ENCODE measurements around the gene TRIM47. TPM values are rescaled to one million over a fixed set of nuclear protein-coding genes. Genes with fewer than 3 reads are reported as not detected.

TRIM47 gene
- total RNA-seq, 1 donor from 2014 or later: 22.5 TPM

GRCh38 chr17:75901727-75902126 is 23.3 kb upstream of the TRIM47 start:
- peaks cover 9% of the 10 kb centered on the region for H3K4me1 Mint-ChIP-seq (ENCODE audit: low read depth)
- peaks cover 37% of the 10 kb centered on the region for H3K36me3 Mint-ChIP-seq (ENCODE audit: low read depth)
- intact Hi-C loops (cut with micrococcal nuclease): loop anchor here (10.0 kb wide), 1 partner anchor 203 kb away; the partner anchor contains the start of gene EXOC7

GRCh38 chr17:75900691-75901533 is 22.5 kb upstream of the TRIM47 start:
- no peak overlapping the region for H3K27ac Mint-ChIP-seq
- no peak overlapping the region for H3K4me3 Mint-ChIP-seq (ENCODE audit: low read depth)
- no peaks in the 10 kb centered on the region for H3K9me3 Mint-ChIP-seq
- H3K4me1 Mint-ChIP-seq (ENCODE audit: low read depth): peaks cover 5% of the 10 kb centered on the region
- H3K27me3 Mint-ChIP-seq (ENCODE audit: low read depth): no peaks in the 10 kb centered on the region
- intact Hi-C loops (cut with micrococcal nuclease): loop anchor here (10.0 kb wide), 1 partner anchor 204 kb away; the partner anchor contains the start of gene EXOC7
- peaks cover 37% of the 10 kb centered on the region for H3K36me3 Mint-ChIP-seq (ENCODE audit: low read depth)
- DNase-seq (ENCODE audit: low spot score): no peak

More at GRCh38 chr17:75901727-75902126, 23.3 kb upstream of the TRIM47 start:
- H3K27ac Mint-ChIP-seq: no peak overlapping the region
- H3K27me3 Mint-ChIP-seq (ENCODE audit: low read depth): no peaks in the 10 kb centered on the region
- H3K9me3 Mint-ChIP-seq: no peaks in the 10 kb centered on the region
- no peak for DNase-seq (ENCODE audit: low spot score)
- no peak overlapping the region for H3K4me3 Mint-ChIP-seq (ENCODE audit: low read depth)

GRCh38 chr17:75899767-75900468 is 21.5 kb upstream of the TRIM47 start:
- no peak for DNase-seq (ENCODE audit: low spot score)
- Mint-ChIP-seq H3K9me3 (no peaks in the 10 kb centered on the region), H3K36me3 (ENCODE audit: low read depth) (peaks cover 40% of the 10 kb centered on the region), H3K4me1 (ENCODE audit: low read depth) (peaks cover 12% of the 10 kb centered on the region), H3K4me3 (ENCODE audit: low read depth) (no peak overlapping the region), H3K27ac (no peak overlapping the region), H3K27me3 (ENCODE audit: low read depth) (no peaks in the 10 kb centered on the region)
- intact Hi-C loops (cut with micrococcal nuclease): loop anchor here (10.0 kb wide), 1 partner anchor 205 kb away; the partner anchor contains the start of gene EXOC7

- Mint-ChIP-seq H3K9me3 (no peaks in the 10 kb centered on the region), H3K27ac (no peak overlapping the region), H3K4me1 (ENCODE audit: low read depth) (peaks cover 12% of the 10 kb centered on the region), H3K36me3 (ENCODE audit: low read depth) (peaks cover 40% of the 10 kb centered on the region), H3K4me3 (ENCODE audit: low read depth) (no peak overlapping the region), H3K27me3 (ENCODE audit: low read depth) (no peaks in the 10 kb centered on the region)
- intact Hi-C loops (cut with micrococcal nuclease): no loop called here
- DNase-seq (ENCODE audit: low spot score): no peak
Observed at GRCh38 chr17:75899353-75899752, 21.0 kb upstream of the TRIM47 start.

GRCh38 chr17:75898791-75899190 is 20.4 kb upstream of the TRIM47 start:
- H3K4me1 Mint-ChIP-seq (ENCODE audit: low read depth): peaks cover 13% of the 10 kb centered on the region
- H3K9me3 Mint-ChIP-seq: no peaks in the 10 kb centered on the region
- peaks cover 45% of the 10 kb centered on the region for H3K36me3 Mint-ChIP-seq (ENCODE audit: low read depth)
- H3K27me3 Mint-ChIP-seq (ENCODE audit: low read depth): no peaks in the 10 kb centered on the region
- intact Hi-C loops (cut with micrococcal nuclease): no loop called here
- H3K4me3 Mint-ChIP-seq (ENCODE audit: low read depth): no peak overlapping the region
- H3K27ac Mint-ChIP-seq: no peak overlapping the region
- no peak for DNase-seq (ENCODE audit: low spot score)

GRCh38 chr17:75898065-75898464 is 19.7 kb upstream of the TRIM47 start:
- no peaks in the 10 kb centered on the region for H3K27me3 Mint-ChIP-seq (ENCODE audit: low read depth)
- peak overlapping the region; percentile 71 for H3K4me3 Mint-ChIP-seq (ENCODE audit: low read depth)
- peaks cover 46% of the 10 kb centered on the region for H3K36me3 Mint-ChIP-seq (ENCODE audit: low read depth)
- H3K27ac Mint-ChIP-seq: no peak overlapping the region
- intact Hi-C loops (cut with micrococcal nuclease): no loop called here
- peaks cover 13% of the 10 kb centered on the region for H3K4me1 Mint-ChIP-seq (ENCODE audit: low read depth)
- no peak for DNase-seq (ENCODE audit: low spot score)
- H3K9me3 Mint-ChIP-seq: no peaks in the 10 kb centered on the region

GRCh38 chr17:75897160-75898019 is 19.0 kb upstream of the TRIM47 start:
- no peaks in the 10 kb centered on the region for H3K9me3 Mint-ChIP-seq
- intact Hi-C loops (cut with micrococcal nuclease): loop anchor here (2.0 kb wide), 1 partner anchor 21 kb away; no protein-coding TSS in a partner anchor
- no peaks in the 10 kb centered on the region for H3K27me3 Mint-ChIP-seq (ENCODE audit: low read depth)

GRCh38 chr17:75896415-75897159 is 18.2 kb upstream of the TRIM47 start, which contains the start of gene TRIM65:
Gene TRIM65 (minus strand): TSS chr17:75896951. CDS start chr17:75896937, 14 bp downstream.
- peak; percentile 73 for DNase-seq (ENCODE audit: low spot score)
- Mint-ChIP-seq H3K9me3 (no peaks in the 10 kb centered on the region), H3K27me3 (ENCODE audit: low read depth) (no peaks in the 10 kb centered on the region), H3K4me3 (ENCODE audit: low read depth) (peak within 1 kb of the TSS; percentile 85), H3K36me3 (ENCODE audit: low read depth) (peaks cover 43% of the 10 kb centered on the region), H3K27ac (peak within 1 kb of the TSS; percentile 82), H3K4me1 (ENCODE audit: low read depth) (peaks cover 13% of the 10 kb centered on the region)
- intact Hi-C loops (cut with micrococcal nuclease): loop anchor here (1.0 to 2.0 kb wide), 2 partner anchors 8 to 20 kb away; partner anchors contain the start of gene MRPL38

More at GRCh38 chr17:75897160-75898019, 19.0 kb upstream of the TRIM47 start:
- Mint-ChIP-seq H3K27ac (peak overlapping the region; percentile 52), H3K4me1 (ENCODE audit: low read depth) (peaks cover 13% of the 10 kb centered on the region), H3K36me3 (ENCODE audit: low read depth) (peaks cover 46% of the 10 kb centered on the region), H3K4me3 (ENCODE audit: low read depth) (peak overlapping the region; percentile 71)
- no peak for DNase-seq (ENCODE audit: low spot score)

- Mint-ChIP-seq H3K36me3 (ENCODE audit: low read depth) (peaks cover 39% of the 10 kb centered on the region), H3K4me3 (ENCODE audit: low read depth) (peak overlapping the region; percentile 85), H3K4me1 (ENCODE audit: low read depth) (peaks cover 13% of the 10 kb centered on the region), H3K27me3 (ENCODE audit: low read depth) (no peaks in the 10 kb centered on the region), H3K27ac (peak overlapping the region; percentile 82), H3K9me3 (no peaks in the 10 kb centered on the region)
- DNase-seq (ENCODE audit: low spot score): no peak
- intact Hi-C loops (cut with micrococcal nuclease): loop anchor here (1.0 to 2.0 kb wide), 2 partner anchors 9 to 19 kb away; partner anchors contain the start of gene MRPL38
Observed at GRCh38 chr17:75895370-75896155, 17.2 kb upstream of the TRIM47 start.

GRCh38 chr17:75894049-75894733 is 15.8 kb upstream of the TRIM47 start:
- no peak for DNase-seq (ENCODE audit: low spot score)
- intact Hi-C loops (cut with micrococcal nuclease): no loop called here
- no peak overlapping the region for H3K27ac Mint-ChIP-seq
- H3K36me3 Mint-ChIP-seq (ENCODE audit: low read depth): peaks cover 38% of the 10 kb centered on the region
- H3K9me3 Mint-ChIP-seq: no peaks in the 10 kb centered on the region
- no peaks in the 10 kb centered on the region for H3K27me3 Mint-ChIP-seq (ENCODE audit: low read depth)
- H3K4me1 Mint-ChIP-seq (ENCODE audit: low read depth): peaks cover 13% of the 10 kb centered on the region
- peak overlapping the region; percentile 48 for H3K4me3 Mint-ChIP-seq (ENCODE audit: low read depth)
